Natural killer cell treated with Interleukin-12 subunit alpha and Interleukin-12 subunit beta and Interleukin-15 and Interleukin-18, amount 100 ng/mL, for 72 hours (primary cell): ENCODE data around the gene CNPY1. TPM values are rescaled to one million over a fixed set of nuclear protein-coding genes. Genes with fewer than 3 reads are reported as not detected.

Experiments
- ATAC-seq, 2 donors: fragments of 150-1000 bp; cut with Tn5 transposase in 1 of 2; sonication (Bioruptor Pico), chemical (Tn5 transposase) in 1 of 2; 2 replicates each; pipeline ENCODE4 v1.10.0; 2021
- DNase-seq: peaks from one replicate; pipeline ENCODE4 v3.0.0; 2022; ENCODE audit warnings: low spot score
- H3K27ac Mint-ChIP-seq, 2 donors: 1 replicate in 1 of 2; 2 replicates in 1 of 2; pipeline ENCODE4 v1.8.0; 2022; ENCODE audit warnings: mixed read lengths in 2 of 2, mild to moderate bottlenecking in 1 of 2, moderate library complexity in 1 of 2
- H3K27me3 Mint-ChIP-seq, 2 donors: 1 replicate in 1 of 2; 2 replicates in 1 of 2; pipeline ENCODE4 v1.8.0; 2022; ENCODE audit warnings: mixed read lengths in 2 of 2
- H3K36me3 Mint-ChIP-seq: one replicate; pipeline ENCODE4 v1.8.0; 2022; ENCODE audit warnings: mixed read lengths
- H3K4me1 Mint-ChIP-seq, 2 donors: 1 replicate in 1 of 2; 2 replicates in 1 of 2; pipeline ENCODE4 v1.8.0; 2022; ENCODE audit warnings: low read depth in 2 of 2, mixed read lengths in 2 of 2, mild to moderate bottlenecking in 1 of 2
- H3K4me3 Mint-ChIP-seq: one replicate; pipeline ENCODE4 v1.8.0; 2022; ENCODE audit warnings: mixed read lengths
- H3K9me3 Mint-ChIP-seq: 2 replicates; pipeline ENCODE4 v1.8.0; 2022; ENCODE audit warnings: mixed read lengths
- total RNA-seq, 2 donors: library from RNA; stranded (reverse); gene quantifications; one replicate each; pipeline ENCODE4 v1.2.3, GENCODE V29; 2022

CNPY1 gene
- total RNA-seq, 2 donors from 2014 or later = not detected

DNA sequence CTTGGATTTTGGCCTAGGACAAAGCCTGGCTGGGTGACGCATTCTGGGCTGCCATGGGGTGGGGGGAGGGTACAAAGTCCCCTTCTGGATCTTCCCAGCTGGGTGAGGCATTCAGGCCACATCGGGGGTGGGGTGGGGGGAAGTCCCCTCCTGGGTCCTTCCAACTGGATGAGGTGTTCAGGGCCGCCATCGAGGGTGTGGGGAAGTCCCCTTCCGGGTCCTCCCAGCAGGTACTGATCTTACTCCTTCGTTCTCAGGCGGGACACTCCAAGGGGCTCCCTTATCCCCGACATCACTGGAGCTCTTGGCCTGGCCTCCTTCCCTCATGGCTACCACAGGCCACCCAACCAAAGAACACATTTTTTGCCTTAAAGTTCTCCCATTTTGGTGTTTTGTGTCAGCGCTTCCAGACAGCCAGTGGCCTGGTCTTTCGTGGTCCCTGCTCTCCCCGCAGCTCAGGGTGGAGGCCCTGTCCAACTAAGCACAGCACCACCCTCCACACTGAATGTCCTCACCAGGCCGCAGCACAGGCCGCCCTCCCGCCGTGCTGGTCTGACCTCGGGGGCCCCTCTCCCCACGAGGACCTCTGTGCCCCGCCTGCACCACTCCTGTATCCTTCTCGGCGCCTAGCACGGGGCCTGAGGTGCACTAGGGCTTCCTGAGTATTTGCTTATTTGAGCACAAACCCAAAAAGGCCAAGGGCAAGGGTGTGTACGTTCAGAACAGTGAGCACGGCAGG is 49.9 kb downstream of the CNPY1 start:
- no peak overlapping the region for H3K27ac Mint-ChIP-seq
- no peaks in the 10 kb centered on the region for H3K36me3 Mint-ChIP-seq
- H3K4me1 Mint-ChIP-seq = peaks cover 7 to 8% of the 10 kb centered on the region in 2 donors
- ATAC-seq (peak in 1 of 2 donors; percentile 22), DNase-seq (no peak)
- H3K4me3 Mint-ChIP-seq = no peak overlapping the region
- no peaks in the 10 kb centered on the region for H3K9me3 Mint-ChIP-seq
- H3K27me3 Mint-ChIP-seq = peaks cover 21 to 36% of the 10 kb centered on the region in 2 donors

- H3K9me3 Mint-ChIP-seq = peaks cover 4% of the 10 kb centered on the region
- H3K27me3 Mint-ChIP-seq = peaks cover 20 to 28% of the 10 kb centered on the region in 2 donors
- H3K4me3 Mint-ChIP-seq = no peak overlapping the region
- ATAC-seq (no peak), DNase-seq (no peak)
- H3K4me1 Mint-ChIP-seq = peaks cover 13 to 16% of the 10 kb centered on the region in 2 donors
- no peak overlapping the region for H3K27ac Mint-ChIP-seq
- peaks cover 6% of the 10 kb centered on the region for H3K36me3 Mint-ChIP-seq
These were observed 50.7 kb downstream of the CNPY1 start for GRCh38 chr7:155495440-155496248.

DNA sequence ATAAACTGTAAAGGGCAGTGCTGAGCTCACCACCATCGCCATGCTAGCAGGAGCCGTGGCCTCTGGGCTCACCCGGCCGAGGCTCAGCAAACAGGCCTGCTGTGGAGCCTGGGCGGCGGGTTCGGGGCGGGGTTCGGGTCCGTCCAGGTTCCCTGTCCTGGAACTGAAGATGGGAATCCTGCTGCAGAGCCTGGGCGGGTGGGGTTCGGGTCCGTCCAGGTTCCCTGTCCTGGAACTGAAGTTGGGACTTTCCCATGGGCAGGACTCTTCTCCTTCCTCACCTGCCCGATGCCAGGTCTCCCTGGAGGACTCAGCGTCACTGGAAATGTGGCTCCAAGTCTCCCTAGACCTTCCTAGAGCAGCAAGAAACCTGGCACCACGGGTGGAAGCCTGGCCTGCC is 51.8 kb downstream of the CNPY1 start:
- Mint-ChIP-seq H3K27me3 (peaks cover 15 to 17% of the 10 kb centered on the region in 2 donors), H3K4me3 (no peak overlapping the region), H3K27ac (no peak overlapping the region), H3K36me3 (peaks cover 6% of the 10 kb centered on the region), H3K4me1 (peaks cover 16 to 20% of the 10 kb centered on the region in 2 donors), H3K9me3 (peaks cover 4% of the 10 kb centered on the region)
- ATAC-seq = no peak
- DNase-seq = no peak

DNA sequence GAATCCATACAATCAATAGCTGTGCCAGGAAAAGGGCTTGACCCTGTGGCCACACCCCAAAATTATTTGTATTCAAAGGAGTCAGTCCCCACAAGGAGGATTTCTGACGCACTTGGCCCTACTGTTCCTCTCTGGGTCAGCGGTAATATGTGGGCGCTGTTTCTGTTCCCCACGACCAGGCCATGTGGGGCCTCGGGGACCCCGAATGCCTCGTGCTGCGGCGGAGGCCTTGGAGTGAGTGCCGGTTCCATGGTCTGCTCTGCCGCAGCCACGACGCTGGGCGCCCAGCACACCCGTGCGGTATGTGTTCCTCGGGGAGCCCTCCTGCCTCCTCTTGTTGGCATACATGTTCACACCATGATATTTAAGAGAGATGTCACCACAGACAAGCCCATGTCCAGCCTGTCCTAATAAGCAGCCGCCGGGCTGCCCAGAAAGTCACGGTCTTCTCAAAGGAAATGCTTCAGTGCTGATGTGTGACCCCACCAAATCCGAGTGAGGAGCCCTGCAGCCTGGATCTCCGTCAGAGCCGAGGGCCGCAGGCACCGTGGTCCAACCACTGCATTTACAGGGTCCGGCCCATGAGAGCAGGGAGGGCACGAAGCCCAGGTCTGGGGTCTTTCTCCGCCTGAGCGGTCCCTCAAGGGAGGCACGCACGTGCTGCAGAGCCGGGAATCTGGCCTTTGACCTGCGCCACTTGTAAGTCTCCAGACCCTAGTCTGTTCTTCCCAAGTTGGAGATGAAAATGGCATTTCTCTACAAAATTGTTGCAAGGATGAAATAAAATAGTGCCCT is 52.4 kb downstream of the CNPY1 start:
- Mint-ChIP-seq H3K9me3 (peaks cover 4% of the 10 kb centered on the region), H3K36me3 (peaks cover 6% of the 10 kb centered on the region), H3K4me3 (no peak overlapping the region), H3K27ac (no peak overlapping the region), H3K27me3 (peaks cover 11 to 12% of the 10 kb centered on the region in 2 donors), H3K4me1 (peaks cover 17 to 20% of the 10 kb centered on the region in 2 donors)
- DNase-seq (no peak), ATAC-seq (no peak)

- ATAC-seq (no peak), DNase-seq (no peak)
- peaks cover 0 to 8% of the 10 kb centered on the region in 2 donors for H3K27me3 Mint-ChIP-seq
- peaks cover 4% of the 10 kb centered on the region for H3K9me3 Mint-ChIP-seq
- H3K36me3 Mint-ChIP-seq = peaks cover 6% of the 10 kb centered on the region
- peak overlapping the region in 1 of 2 donors; percentile 88 for H3K27ac Mint-ChIP-seq
- H3K4me1 Mint-ChIP-seq = peaks cover 20% of the 10 kb centered on the region in 2 donors
- H3K4me3 Mint-ChIP-seq = peak overlapping the region; percentile 88
These were observed 54.5 kb downstream of the CNPY1 start for GRCh38 chr7:155491812-155492211.

DNA sequence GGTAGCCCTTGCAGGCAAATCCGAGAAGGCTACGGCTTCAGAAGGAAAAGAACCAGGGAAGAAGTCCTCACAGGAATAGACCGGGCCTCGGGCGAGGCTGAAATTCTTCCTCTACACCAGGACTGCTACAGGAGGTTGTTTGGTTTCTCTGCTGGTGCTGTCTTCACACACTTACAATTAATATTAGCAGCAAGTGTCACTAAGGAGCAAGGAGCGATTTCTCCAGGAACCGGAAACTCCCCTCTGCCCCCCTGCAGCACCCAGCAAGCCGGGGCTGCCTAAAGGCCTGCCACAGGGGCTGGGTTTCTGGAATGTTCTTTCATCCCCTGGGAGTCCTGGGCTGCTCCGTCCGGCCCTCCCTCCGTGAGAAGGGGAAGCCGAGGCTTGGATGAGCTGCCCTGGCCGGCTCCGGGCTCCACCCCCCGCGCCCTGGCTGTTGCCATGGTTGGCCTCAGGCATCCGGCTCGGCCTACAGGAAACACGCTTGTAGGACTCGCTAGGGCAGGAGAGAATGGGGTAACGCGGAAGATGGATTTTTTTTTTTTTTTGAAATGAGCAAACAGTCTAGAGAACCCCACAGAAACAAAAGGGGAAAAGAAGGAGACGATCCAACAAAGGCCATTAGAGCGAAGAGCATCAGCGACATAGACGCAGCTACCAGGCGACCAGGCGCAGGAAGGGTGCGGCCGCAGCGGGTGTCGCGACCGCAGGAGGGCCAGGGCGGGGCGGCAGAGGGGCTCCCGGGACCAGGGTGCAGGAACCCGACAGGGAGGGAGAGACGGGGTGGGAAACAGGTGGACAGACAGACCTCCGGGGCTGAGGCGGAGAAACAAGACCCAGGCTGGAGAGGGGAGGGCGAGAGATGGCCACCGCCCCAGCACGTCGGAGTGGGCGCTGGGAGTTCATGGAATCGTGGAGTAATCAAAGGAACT is 55.4 kb downstream of the CNPY1 start:
- Mint-ChIP-seq H3K27me3 (peaks cover 0 to 8% of the 10 kb centered on the region in 2 donors), H3K9me3 (peaks cover 4% of the 10 kb centered on the region), H3K4me3 (peak overlapping the region; percentile 88), H3K27ac (peak overlapping the region; percentile 79 to 88), H3K4me1 (peaks cover 20% of the 10 kb centered on the region in 2 donors), H3K36me3 (peaks cover 6% of the 10 kb centered on the region)
- DNase-seq (peak; percentile 76), ATAC-seq (peak; percentile 90)

GRCh38 chr7:155489862-155490696 is 56.3 kb downstream of the CNPY1 start:
- Mint-ChIP-seq H3K4me3 (peak overlapping the region; percentile 88), H3K27me3 (peaks cover 0 to 8% of the 10 kb centered on the region in 2 donors), H3K4me1 (peaks cover 20% of the 10 kb centered on the region in 2 donors), H3K27ac (peak overlapping the region; percentile 79 to 88), H3K36me3 (peaks cover 6% of the 10 kb centered on the region), H3K9me3 (peaks cover 4% of the 10 kb centered on the region)
- peak; percentile 56 to 57 for ATAC-seq
- DNase-seq = no peak

- Mint-ChIP-seq H3K4me3 (peak overlapping the region; percentile 10), H3K36me3 (peaks cover 6% of the 10 kb centered on the region)
These were observed 57.1 kb downstream of the CNPY1 start for GRCh38 chr7:155489158-155489840.

GRCh38 chr7:155488483-155489127 is 57.8 kb downstream of the CNPY1 start:
- DNase-seq (no peak), ATAC-seq (no peak)
- peaks cover 4% of the 10 kb centered on the region for H3K9me3 Mint-ChIP-seq
- no peak overlapping the region for H3K4me3 Mint-ChIP-seq
- H3K4me1 Mint-ChIP-seq = peaks cover 20% of the 10 kb centered on the region in 2 donors
- peaks cover 0 to 12% of the 10 kb centered on the region in 2 donors for H3K27me3 Mint-ChIP-seq
- peaks cover 6% of the 10 kb centered on the region for H3K36me3 Mint-ChIP-seq
- no peak overlapping the region for H3K27ac Mint-ChIP-seq

More at GRCh38 chr7:155489158-155489840, 57.1 kb downstream of the CNPY1 start:
- DNase-seq (no peak), ATAC-seq (no peak)
- peaks cover 0 to 10% of the 10 kb centered on the region in 2 donors for H3K27me3 Mint-ChIP-seq
- H3K9me3 Mint-ChIP-seq = peaks cover 4% of the 10 kb centered on the region
- H3K27ac Mint-ChIP-seq = no peak overlapping the region
- H3K4me1 Mint-ChIP-seq = peaks cover 20% of the 10 kb centered on the region in 2 donors

DNA sequence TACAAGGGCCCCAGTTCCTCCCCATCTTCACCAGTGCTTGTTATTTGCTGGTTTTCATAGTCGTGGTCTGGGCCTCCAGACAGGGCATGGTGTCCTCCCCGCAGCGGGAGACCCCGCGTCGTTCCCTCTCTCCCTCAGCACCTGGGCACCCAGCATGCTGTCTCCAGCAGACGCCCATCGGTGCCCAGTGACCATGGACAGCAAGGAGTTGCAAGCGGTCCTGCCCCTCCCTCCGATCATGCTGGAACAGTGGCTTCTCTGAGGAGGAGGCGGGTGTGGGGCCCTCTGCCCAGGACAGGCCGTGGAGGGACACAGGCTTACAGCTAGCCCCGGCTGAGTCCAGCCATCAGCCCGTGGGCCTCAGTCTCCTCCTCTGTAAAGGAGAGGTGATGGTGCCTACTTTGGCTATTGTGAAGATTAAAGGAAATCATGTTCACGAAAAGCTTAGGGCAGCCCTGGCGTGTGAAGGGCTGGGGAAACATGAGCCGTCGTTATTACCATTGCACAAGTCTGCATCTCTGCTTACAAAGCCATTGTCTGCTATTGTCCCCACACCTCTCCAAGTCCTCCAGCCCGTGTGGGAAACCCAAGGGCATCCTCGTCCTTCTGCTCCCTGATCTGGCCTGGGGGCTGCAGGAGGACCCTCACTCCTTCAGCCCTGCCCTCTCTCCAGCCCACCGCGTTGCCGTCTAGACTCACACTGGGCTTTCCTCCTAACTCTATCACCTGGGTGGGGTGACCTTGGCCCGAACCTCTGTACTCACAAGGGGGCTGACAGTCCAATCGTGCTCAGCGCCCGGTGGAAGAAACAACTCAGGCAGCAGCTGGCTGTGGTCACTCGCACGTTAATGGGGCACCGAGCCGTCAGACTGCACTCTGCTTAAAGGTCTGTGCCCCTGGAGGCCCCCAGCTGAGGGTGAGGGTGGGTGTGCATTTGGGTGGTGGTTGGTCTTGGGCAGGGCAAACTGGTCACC is 58.6 kb downstream of the CNPY1 start:
- peaks cover 0 to 17% of the 10 kb centered on the region in 2 donors for H3K27me3 Mint-ChIP-seq
- peaks cover 4% of the 10 kb centered on the region for H3K9me3 Mint-ChIP-seq
- H3K4me1 Mint-ChIP-seq = peaks cover 20 to 22% of the 10 kb centered on the region in 2 donors
- DNase-seq (no peak), ATAC-seq (no peak)
- no peak overlapping the region for H3K27ac Mint-ChIP-seq
- H3K36me3 Mint-ChIP-seq = peaks cover 6% of the 10 kb centered on the region
- no peak overlapping the region for H3K4me3 Mint-ChIP-seq
